GM18858 (cell line): ENCODE measurements around the gene EVA1B.

Experiments
- ATAC-seq: cut with Tn5 transposase; IDR thresholded peaks from one replicate; pipeline ENCODE4 v1.9.1; 2021; ENCODE audit not compliant: unreplicated experiment

EVA1B gene

DNA sequence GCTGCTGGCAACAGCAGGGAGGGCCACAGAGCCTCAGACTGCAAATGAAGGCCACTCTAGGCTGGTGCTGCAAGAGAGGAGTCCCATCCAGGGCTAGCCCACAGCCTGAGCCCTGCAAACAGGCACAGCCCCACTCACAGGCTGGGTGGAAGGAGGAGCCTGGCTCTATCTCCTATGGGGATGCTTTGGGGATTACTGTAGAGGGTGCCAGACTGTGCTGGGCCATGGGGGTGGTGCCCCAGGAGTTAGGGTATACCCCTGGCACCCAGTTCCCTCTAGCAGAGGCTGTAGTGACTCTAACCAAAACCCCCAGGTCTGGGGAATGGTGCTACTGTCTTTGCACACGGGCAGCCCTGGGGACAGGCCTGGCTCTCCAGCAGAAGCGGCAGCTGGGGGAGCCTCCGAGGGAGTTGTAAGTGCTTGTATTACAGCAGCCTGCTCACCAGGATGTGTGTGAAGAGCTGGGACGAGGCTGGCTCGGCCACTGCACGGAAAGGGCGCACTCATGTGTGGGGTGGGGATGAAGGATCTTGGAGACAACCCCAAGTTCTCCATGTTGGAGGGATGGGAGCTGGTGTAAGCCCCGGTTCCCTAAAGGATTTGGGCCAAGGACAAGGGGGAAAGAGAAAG is 23.4 kb upstream of the EVA1B start:
- ATAC-seq = no peak

DNA sequence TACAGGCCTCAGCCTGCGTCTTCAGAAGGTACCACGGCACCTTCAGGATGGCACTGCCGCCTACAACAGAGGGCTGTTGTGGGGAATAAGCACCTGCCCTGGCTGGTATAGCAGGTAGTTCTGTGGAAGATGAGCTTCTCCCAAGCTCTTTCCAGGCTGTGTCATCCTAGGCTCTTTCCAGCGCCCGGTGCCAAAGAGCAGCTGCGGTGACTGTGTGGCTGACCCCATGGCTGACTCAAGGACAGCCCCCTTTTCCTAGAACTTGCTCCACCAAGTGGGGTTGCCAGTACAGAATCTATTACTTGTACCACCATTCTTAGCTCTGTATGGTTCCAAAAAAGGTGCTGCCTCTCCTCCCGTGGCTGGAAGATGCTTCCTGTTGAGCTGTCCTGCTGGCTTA is 21.9 kb upstream of the EVA1B start:
- ATAC-seq = no peak

DNA sequence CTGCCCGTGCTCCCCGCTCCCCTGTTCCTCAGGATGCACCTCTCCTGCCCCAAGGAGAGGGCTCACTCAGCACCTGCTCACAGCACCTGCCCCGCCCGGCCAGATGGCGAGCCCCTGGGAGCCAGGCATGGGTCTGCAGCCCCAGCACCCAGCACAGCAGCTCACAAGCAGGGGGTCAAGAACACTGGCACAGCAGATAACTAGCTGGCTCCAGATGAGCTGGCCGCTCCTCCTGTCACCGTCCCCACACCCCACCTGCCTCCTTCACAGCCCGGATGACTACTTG is 20.9 kb upstream of the EVA1B start:
- ATAC-seq = no peak

DNA sequence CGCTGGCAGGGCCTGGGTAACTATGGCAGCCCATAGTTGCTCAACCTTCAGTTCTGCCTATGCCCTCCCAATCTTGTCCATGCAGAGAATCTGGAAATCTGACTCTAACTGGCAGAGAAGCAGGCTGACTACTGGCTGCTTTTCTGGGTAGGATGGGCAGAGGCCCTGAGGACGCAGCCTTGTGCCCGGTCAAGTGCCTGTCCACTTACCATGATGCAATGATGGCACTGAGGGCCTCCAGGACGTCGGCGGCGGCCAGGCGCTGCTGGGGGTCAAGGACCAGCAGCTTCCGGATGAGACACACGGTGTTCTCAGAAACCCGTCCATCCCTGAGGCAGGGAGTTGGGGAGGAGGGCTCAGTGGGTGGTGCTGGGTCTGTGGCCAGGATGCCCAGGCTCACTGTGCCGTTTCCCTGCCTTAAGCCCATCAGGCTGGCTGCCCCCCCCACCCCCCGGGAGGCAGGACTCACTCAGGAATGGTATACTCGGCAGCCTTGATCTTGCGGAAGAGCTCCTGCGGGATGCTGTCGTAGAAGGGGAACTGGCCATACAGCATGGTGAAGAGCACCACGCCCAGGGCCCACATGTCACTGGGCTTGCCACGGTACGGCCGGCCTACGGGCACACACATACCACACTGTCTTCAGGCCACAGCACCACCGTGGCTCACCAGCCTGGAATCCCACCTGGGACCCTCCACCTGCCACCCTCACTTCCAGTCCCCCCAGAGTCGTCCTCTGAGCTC is 20.4 kb upstream of the EVA1B start:
- no peak for ATAC-seq

DNA sequence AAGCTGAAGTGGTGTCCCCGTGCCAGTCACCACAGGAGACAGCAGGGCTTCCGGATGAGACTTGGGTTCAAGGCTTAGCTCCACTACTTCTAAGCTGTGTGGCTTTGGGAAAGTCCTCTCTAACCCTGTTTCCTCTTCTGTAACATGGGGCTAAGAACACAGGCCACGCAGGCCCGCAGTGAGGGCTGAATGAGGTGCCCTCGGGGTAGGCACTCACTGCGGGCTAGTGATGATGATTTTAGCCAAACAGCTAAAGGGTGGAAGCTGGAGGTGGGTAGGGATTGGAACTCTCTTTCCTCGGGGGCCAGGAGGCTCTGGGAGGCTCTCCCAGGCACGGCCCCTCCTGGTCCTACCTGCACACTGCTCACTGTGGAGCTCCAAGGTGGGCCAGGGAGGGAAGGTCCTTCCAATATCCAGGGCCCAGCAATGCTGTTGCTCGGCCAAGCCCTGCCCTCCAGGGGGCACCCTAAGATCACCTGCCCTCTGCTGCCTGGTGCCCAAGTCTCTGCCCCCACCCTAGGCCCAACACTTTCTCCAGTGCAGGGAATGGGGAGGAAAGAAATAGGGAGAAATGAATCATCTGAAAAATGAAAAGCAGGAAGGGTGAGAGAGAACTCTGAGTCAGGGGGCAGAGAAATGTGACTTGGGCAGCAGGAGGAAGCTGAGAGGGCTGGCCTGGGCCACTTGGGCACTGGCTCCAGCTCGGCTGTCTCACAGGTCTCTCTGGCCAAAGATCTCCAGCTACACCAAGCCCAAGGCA is 19.2 kb upstream of the EVA1B start:
- ATAC-seq = no peak

DNA sequence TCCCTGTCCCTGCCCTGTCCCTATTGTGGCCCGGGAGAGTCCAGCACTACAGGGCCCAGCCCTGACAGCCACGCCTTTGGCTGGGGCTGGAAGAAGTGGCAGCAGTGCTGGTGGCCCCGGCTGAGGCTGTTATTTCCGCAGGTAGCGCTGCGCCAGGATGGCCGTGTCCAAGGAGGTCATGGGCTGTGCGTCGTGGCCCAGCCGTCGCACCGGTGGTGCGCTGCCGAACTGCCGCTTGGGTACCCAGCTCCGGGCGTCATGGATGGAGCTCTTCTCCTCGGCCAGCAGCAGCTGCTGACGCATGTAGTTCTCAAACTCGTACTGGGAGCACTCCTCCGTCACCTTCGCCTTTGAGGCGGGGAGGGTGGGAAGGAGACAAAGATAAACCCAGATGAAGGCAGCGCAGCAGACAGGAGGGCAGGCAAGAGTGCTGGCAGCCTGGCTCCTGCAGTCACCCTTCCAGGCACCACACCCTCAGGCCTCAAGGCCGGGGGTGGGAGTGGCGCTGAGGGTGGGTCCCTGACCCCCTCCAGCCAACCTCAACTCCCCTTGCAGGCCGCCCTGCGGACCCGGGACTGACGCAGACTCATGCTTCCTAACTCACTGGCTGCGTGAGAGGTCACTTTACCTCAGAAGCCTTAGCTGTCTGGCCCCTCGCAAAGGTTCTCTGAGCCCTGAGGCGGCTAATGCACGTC is 18.3 kb upstream of the EVA1B start:
- ATAC-seq = no peak

DNA sequence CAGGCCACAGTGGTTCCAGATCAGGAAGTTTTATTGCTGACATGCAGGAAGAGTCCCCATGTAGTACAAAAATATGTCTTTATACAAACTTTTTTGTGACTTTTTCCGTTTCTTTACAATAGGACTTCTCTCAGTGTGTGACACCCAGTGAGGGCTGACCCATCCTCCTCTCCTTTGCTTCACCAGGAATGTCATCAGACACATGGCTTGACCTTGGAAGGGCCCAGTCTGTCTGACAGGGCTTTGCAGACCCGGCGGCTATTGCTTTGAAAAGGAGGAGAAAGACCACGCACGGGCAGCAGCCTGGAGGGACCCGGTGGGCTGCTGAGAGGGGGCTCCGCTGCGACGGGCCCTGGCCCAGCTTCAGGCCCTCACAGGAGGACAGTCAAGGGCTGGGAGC is 16.2 kb upstream of the EVA1B start:
- ATAC-seq = no peak

DNA sequence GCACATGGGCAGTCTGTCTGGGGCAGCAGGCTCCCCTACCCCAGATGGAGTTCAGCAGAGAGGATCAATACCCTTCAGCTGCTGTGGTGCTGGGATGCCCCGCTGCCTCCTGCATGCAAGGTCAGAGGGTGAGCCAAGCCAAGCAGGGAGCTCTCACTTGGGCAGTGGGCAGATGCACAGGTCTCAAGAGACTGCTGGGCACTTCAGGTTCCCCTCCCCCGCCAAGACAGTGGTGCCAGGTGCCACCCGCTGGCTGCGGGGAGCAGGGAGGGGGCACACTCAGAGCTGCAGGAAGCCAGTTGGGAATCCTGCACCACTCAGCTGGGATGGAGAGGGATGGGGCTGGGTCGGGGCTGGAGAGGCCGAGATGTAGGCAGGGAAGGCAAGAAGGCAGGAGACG is 15.8 kb upstream of the EVA1B start:
- no peak for ATAC-seq

DNA sequence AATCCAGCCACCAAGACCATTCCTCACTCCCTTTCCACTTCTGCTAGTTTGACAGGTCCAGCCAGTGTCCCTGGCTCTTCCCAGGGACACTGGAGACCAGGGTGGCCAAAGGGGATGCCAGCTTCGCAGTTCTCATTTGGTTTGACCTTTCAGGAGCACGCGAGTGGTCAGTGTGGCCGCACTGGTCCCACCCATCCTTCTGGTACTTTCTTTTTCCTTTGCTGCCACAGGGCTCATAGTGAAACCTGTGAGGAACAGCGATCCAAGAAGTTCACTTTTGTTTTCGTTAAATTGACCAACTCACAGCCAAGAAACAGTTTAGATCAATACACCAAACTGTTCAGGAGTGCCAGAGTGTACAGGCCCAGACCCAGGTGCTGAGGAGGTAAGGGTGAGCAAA is 14.4 kb upstream of the EVA1B start:
- ATAC-seq = no peak

DNA sequence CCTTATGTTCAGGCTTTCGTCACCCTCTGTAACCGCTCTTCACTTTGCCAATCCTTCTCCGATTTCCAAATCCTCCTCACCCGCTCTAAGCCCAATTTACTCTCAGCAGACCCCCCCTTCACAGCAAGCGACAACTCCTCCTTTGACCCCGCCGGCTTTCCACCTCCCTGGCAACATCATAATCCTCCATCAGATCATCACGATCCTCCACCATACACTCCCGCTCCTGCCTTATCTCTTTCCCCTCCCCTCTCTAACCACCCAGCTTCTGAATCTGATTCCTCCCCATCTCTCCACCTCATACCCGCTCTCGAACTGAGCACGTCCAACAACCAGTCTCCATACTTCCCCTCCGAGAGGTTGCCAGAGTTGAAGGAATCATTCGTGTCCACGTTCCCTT is 7.5 kb upstream of the EVA1B start:
- ATAC-seq = no peak

DNA sequence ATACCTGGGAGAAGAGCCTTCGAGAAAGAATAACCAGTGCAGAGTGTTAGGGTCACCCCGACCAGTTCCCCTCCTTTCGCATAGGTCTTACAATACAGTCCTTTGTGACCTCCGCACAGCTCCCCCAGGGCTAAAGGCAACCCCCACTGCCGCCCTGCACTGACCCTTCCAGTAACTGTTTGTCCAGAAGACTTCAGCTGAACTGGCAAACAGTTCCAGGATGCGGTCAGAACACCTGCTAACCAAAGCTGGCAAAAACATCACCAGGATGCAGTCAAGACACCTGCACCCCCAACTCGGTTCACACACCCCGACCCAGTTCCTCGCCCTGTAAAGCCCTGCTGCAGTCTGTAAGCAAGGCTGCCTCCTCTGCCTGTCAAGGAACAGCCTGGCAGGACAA is 6.4 kb upstream of the EVA1B start:
- ATAC-seq = no peak

DNA sequence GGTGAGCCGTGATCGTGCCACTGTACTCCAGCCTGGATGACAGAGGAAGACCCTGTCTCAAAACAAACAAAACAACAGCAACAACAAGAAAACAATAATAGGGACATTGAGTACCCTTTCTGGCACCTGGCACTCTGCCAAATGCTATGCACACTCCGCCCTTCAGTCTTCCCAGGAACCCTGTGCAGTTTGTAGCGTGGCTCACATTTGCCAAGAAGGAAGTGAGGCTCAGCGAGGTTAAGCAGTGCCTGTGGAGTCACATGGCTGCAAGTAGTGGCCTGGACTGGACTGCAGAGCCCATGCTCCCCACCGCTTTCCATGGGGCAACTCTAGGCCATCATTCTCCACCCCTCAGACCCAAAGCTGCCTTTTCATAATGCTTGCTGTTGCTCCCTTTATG is 5.3 kb upstream of the EVA1B start:
- no peak for ATAC-seq

DNA sequence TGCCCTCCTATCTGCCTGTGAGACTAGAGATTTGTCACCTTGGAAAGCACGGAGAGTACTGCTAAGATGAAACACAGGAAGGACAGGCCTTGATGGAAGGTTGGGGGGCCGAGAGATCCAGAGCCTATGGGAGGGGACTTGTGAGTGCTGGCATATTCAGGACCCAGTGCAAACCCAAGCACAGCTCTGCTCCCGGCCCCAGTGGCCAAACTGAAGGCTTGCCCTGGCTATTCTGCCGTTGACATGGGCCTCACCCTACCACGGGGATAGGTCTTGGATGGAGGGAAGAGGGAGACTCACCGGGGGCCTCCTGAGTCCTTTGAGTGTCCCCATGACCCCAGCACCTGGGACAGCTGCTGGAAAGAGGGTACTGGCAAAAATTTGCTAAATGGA is 4.6 kb upstream of the EVA1B start:
- no peak for ATAC-seq

DNA sequence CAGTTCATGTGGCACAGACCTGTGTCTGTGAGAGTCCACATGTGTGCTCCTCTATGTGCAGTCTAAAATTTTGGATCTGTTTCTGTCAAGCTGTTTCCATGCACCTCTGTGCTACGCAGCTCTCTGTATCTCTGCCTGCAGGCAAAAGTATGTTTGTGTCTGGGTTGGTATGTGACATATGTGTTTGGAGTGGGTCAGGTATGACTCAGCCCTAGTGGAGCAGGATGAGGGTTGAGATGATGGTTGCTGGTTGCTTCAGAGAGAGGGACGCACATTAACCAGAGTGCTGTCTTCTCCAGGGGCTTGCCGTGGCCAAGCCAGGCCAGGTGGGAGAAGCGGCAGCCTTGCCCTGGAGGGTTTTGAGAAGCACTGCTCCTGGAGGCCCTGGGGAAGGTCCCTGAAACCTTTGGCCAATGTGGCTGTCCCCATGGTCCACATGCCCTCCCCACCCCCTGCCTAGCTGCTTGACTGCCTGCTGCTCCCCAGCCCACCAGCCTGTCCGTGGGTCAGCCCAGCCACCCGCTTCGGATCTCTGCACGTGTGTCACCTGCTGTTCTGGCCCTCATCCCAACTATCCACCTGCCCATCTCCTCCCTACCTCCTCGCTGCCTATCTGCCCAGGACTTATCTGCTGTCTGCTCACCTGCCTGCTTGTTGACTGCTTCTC is 4.1 kb upstream of the EVA1B start:
- no peak for ATAC-seq

DNA sequence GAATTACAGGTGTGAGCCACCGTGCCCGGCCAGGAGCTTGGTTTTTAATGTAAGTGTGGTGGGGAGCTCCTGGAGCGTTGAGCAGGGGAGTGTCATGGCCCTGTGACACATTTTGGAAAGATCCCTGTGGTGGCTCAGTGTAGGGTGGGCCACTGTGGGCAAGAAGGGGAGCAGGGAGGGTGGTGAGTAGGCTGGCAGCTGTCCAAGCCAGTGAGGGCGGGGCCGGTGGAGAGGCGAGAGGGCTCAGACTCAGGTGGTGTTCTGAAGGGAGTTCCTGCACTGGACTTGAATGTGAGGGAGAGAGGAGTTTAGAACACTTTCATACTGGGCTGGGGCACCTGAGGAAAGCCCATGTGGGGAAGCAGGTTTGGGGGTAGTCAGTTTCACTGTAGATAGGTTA is 3.1 kb upstream of the EVA1B start:
- ATAC-seq = no peak

DNA sequence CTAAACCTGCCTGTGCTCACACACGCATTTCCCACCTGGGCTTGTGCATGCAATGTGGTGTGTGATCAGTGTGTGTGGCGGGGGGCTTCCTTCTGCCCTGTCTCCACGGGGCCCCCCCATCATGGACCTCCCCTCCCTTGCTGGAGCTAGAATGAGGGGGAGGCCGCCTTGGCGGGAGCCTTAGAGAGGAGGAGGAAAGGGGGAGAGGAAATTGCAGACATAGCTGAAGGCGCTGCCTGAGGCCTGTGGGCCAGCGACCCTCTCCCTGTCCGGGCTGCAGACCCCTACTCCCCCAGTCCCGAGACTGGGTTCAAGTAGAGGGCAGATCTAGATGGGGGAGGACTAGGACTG is 883 bp upstream of the EVA1B start:
- no peak for ATAC-seq

DNA sequence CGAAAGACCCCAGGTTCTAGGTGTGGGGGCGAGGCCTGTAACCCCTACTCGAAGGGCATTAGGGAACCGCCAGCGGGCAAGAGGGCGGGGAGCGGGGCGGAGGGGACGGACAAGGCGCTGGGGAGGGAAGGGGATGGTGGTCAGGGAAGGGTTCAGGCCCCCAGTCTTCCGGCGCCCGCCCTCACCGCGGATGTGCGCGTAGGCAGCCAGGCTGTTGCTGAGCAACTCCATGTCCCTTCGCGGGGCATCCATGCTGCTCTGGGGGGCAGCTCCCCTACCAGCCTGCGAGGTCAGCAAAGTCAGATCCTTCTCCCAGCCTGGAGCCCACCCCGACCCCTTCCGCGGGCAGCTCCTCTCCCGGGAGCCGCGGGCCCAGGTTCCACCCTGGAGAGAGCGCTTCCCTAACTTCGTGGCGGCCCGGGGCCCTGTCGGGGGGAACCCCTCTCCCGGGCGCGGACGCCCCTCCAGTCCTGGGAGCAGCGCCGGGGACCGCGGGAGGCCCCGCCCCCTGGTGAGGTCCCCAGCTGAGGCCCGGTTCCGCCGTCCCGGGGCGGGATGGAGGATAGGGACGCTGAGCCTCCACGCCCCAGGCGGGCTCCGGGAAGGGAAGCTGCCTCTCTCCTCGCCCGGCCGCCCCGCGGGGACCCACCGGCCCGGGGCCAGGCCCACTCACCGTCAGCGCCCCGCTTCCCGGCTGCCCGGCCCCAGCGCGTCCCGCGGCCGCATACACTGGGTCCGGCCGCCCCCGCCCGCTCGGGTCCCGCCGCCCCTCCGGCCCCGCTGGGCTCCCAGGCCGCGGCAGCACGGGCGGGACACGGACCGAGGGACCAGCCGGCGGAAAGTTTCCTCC is 434 bp downstream of the EVA1B start:
- ATAC-seq = no peak

DNA sequence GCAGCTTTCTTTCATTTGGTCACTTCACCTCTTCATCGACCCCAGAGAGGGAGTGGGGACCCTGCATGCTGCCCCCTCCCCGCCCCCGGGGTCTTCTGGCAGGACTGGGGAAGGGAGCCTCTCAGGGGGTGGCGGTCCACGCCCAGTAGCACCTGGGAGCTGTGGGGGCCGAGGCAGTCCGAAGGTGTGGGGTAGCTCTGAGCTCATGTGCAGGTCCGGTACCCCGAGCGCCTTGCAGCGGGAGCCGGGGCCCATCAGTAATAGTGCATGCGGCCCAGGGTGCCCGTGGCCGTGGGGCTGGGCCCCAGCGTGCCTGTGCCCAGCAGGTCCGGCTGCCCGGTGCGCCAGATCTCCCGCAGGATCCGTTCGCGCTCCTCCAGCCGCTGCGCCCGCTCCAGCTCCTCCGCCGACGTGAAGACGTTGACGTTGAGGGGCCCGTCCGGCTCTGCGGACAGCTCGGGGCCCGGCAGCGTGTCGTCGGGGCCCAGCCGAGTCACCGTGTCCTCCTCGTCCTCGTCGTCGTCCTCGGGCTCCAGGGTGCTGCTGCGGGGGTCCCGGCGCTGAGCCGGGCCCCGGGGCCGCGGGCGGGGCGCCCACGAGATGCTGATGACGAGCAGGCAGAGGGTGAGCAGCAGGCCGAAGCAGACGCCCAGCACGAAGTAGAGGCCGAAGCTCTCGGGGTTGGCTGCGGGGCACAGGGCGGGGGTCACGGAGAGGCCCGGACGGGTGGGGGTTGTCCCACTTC is 1.2 kb downstream of the EVA1B start:
- no peak for ATAC-seq

DNA sequence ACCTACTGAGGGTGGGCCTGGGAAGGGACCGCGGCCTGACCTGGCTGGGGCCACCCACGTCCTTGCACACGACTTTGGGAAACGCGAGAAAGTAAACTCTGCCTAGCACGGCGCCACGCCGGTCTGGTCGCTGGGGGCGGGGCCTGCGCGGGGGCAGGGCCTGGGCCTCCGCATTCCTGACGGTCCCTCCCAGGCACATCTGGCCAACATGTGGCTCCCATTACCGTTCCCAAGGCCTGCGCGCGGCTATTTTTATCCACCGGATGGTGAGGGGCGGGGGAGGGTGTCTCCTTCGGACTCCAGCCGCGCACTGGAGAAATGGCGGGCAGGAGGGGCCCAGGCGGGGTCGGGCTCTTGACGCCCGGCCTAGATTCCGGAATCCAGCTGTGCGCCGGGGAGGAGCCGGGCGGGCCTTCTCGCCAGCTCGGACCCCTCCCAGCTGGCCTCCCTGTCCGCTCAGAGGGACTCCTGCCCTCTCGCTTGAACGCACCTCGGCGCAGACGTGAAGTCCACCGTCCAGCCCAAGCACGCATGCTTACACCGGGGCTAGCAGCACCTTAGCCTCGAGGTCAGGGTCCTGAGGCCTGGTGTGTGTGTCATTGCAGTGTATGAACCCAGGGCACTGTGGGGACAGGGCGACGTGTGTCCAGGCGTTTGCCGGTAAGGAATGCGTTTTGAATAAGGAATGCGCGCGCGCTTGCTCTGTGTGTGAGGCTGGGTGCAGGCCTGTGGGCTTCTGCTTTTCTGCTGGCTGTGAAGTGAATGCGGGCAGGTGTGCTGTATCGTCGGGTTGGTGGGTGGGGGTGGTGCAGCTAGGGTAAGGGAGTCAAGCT is 2.1 kb downstream of the EVA1B start:
- no peak for ATAC-seq
